Measurements from ENCODE around the gene BLM.

DNA sequence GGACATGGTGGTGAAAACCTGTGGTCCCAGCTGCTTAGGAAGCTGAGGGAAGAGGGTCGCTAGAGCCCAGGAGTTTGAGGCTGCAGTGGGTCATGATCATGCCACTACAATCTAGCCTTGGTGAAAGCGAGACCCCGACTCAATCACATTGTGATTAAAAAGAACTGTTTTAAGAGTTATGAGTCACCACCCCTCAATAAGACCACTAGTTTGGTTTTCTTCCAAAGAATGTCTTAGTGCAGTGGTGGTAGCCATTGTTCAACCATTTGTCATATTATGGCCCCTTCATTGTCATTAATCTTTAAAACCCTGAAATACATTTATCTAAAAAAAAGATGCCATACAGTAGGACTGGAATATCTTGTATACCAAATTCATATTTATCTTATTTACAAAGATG lies 48.8 kb downstream of the BLM start:
- TF ChIP-seq CTCF (IDR thresholded peaks at IDR 0.05) (no peak), POLR2AphosphoS5 (IDR thresholded peaks at IDR 0.05) (no peak)
